DND-41 (cell line): Measurements from ENCODE around the gene PLOD2.

Experiments
- CTCF ChIP-seq: IDR thresholded peaks from 2 replicates; pipeline ENCODE4 v1.5.1; 2012; ENCODE audit warnings: borderline replicate concordance, low read length, moderate library complexity, mild to moderate bottlenecking; ENCODE audit not compliant: poor library complexity, severe bottlenecking; ENCODE audit errors: extremely low read depth
- EZH2 ChIP-seq: IDR thresholded peaks from 3 replicates; pipeline ENCODE4 v1.6.1; 2012; ENCODE audit warnings: borderline replicate concordance, low read depth, mild to moderate bottlenecking, moderate library complexity, low read length, inconsistent platforms; ENCODE audit not compliant: severe bottlenecking

- TF ChIP-seq CTCF (no peak), EZH2 (no peak)
Measured at GRCh38 chr3:146128939-146129338, 32.0 kb downstream of the PLOD2 start.
